GOT3 (cell line): Measurements from ENCODE around the gene MMP28.

Source experiments
- DNase-seq: peaks from one replicate; lab custom pipeline; 2025; ENCODE audit warnings: mixed read lengths; lab: John Stamatoyannopoulos, UW

The MMP28 gene, protein sequence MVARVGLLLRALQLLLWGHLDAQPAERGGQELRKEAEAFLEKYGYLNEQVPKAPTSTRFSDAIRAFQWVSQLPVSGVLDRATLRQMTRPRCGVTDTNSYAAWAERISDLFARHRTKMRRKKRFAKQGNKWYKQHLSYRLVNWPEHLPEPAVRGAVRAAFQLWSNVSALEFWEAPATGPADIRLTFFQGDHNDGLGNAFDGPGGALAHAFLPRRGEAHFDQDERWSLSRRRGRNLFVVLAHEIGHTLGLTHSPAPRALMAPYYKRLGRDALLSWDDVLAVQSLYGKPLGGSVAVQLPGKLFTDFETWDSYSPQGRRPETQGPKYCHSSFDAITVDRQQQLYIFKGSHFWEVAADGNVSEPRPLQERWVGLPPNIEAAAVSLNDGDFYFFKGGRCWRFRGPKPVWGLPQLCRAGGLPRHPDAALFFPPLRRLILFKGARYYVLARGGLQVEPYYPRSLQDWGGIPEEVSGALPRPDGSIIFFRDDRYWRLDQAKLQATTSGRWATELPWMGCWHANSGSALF

DNA sequence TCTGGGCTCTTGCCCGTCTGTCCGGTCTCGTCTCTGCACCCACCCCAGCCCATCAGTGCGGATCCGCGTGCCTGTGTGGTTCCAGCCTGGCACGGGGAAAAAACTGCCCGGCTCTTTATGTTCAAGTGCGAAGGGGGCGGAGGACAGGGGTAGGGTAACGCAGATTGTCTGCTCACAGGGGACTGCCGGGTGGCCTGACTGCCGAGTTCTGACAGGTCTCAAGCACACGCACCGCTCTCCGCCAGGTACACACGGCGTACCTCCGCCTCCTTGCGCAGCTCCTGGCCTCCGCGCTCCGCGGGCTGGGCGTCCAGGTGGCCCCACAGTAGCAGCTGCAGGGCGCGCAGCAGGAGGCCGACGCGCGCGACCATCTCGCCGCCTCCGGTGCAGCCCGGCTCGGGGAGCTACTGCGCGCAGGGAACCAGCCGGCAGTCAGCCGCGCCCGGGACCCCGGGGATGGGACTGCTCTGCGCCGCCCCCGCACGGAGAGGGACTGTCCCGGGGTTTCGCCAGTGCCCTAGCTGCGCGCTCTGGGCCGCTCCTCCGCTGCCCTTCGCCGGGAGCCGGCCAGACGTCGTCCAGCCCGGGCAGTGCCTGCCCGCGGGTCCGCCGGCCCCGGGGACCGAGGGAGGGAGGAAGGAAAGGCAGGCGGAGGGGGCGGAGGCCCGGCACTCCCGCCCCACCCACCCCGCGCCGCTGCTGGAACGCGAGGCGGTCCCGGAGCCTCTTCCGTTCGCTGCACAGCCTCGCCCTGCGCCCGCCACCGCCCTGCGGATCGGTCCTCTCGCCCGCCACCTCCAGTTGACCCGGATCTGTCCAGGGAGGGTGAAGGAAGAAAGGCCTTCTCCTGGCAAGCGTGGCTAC, at the start of gene MMP28:
MMP28 (minus strand) TSS at position 635 of the 864 bp plus-strand sequence; CDS start at position 371, 264 bp downstream.
- DNase-seq, result no peak

DNA sequence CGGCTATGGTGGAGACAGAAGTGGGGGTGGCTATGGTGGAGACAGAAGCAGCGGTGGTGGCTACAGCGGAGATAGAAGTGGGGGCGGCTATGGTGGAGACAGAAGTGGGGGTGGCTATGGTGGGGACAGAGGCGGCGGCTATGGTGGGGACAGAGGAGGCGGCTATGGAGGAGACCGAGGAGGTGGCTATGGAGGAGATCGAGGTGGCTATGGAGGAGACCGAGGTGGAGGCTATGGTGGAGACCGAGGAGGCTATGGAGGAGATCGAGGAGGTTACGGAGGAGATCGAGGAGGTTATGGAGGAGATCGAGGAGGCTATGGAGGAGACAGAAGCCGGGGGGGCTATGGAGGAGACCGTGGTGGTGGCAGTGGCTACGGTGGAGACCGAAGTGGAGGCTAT, 49.1 kb upstream of the MMP28 start:
- DNase-seq, result no peak

DNA sequence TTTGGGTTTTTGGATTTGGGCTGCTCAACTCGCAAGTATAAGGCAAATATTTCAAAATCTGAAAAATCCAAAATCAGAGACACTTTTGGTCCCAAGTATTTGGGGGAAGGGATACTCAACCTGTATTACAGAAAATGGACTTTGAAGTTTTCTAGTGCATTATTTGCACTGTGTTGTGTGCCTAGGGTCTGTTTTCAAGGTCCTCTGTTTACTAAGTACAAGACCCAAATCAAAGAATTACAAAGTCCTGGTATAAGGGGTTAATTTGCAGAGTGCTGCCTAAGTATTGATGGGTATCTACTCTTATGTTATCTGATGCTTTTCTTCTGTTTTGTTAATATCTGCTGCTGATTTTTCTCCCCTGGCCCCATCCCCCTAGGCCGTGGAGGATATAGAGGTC, 48.3 kb upstream of the MMP28 start:
- DNase-seq, result no peak

DNA sequence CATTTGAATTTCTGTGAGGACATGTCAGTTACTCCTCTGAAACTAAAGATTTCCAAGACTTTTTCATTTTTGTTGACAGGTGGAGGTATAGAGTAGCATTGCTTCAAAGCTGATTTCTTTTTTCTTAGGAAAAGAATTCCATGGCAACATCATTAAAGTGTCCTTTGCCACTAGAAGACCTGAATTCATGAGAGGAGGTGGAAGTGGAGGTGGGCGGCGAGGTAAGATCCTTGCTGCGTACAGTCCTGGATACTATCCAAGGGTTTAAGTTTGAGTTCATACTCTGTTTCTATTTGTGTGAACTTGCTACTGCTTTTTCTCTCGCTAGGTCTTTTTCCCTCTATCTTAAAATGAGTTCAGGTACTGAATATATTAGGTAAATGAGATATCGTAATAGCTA, 46.8 kb upstream of the MMP28 start:
- no peak for DNase-seq

DNA sequence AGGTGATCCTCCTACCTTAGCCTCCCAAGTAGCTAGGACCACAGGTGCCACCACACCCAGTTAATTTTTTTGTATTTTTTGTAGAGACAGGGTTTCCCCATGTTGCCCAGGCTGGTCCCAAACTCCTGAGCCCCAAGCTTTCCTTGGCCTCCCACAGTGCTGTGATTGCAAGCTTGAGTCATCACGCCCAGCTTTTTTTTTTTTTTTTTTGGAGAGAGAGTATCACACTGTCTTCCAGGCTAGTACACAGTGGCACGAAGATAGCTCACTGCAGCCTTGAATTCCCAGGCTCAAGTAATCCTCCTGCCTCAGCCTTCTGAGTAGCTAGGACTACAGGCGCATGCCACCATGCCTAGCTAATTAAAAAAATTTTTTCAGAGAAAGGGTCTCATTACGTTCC, 46.1 kb upstream of the MMP28 start:
- DNase-seq, result no peak

DNA sequence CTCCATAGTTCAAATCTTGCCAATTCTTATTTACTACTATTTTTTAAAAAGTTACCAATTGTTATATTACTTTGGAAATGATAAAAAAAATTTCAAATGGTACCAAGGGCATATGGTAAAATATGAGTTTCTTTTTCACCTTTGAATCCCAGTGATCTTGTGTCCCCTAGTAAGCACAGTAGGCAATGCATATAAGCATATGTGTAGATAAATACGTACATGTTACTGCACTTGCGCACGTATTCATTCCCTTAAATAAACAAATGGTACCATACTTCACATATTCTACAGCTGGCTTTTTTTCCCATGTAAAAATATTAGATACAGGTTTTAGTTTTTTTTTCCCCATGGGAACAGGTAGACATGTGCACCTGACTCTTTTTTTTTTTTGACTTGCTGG, 45.7 kb upstream of the MMP28 start:
- DNase-seq, result no peak

DNA sequence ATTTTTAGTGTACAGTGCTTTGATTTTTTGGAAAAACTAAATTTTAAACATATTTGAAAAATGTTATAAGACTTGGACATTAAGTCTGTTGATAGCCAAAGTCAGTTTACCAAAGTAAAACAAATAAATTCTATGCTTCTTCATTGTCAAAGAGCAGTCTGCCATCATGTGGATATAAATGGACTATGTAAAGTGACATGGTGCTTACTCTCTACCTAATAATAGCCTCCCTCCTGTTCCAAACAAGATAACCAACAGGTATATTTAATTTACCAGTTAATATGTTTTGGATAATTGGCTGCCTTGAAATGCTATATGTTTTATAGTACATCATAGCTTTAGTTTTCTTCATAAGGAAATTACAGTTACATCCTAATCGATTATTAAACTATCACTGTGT, 29.8 kb upstream of the MMP28 start:
- no peak for DNase-seq

DNA sequence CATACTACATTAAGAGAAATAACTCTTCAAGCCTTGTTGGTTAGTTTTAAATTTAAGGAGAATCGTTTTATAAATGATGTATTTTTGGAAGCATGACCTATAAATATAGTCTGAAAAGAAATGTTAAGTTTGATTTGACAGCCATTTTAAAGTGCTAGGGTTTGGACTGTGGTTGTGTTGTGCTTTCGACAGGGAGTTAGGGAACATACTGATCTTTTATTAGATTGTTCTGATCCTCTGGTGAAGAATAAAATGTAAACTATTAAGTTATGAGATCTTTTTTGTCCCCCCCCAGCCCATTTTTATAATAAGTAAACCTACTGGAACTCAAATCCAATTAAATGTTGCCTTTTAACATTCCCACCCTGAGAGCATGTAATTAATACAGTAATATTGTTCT, 25.9 kb upstream of the MMP28 start:
- no peak for DNase-seq

DNA sequence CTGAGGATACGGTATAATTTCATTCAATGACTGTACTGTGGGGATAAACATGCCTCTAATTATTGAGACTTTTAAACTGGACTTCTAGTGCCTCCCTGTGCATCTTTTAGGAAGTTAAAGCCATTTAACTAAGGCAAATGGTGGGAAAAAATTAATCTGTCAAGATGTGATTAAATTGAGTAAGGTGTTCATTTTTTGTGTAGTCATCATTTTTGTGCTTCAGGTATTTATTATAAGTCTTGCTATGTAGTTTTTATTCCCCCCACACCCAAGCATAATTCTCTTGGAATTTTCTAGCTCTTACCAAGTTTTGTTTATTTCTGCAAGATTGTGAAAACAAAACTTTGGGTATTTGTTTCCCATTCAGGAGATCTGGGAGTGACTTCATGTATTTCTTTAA, 24.0 kb upstream of the MMP28 start:
- no peak for DNase-seq

DNA sequence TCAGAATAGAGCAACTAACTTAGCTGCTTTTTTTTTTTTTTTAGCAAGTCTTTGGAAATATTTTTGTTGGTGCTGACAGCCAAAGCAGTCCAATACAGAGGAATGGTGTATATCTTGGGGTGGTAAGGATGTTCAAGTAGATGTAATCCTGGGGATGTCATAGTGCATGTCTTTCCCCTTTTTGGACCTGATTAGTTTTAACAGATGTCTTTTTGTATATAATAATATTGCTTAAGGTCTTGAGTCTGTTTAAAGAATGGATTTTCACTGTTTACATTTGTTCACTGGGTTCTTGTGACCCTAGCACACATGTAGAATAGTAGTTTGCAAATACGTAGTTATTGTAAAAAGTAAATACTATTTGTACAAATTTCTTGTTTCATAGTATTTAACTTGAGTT, 21.8 kb upstream of the MMP28 start:
- no peak for DNase-seq

DNA sequence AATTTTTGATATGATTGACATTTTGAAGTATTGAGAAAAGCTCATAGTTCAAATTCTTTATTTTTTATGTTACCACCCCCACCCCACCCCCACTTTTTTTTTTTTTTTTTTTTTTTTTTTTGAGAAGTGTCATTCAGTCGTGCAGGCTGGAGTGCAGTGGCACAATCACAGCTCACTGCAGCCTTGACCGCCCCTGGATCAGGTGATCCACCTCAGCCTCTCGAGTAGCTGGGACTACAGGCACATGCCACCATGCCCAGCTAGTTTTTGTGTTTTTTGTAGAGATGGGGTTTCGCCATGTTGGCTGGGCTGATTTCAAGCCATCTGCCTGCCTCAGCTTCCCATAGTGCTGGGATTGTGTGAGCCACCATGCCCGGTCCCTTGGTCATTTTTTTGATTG, 21.3 kb upstream of the MMP28 start:
- no peak for DNase-seq

DNA sequence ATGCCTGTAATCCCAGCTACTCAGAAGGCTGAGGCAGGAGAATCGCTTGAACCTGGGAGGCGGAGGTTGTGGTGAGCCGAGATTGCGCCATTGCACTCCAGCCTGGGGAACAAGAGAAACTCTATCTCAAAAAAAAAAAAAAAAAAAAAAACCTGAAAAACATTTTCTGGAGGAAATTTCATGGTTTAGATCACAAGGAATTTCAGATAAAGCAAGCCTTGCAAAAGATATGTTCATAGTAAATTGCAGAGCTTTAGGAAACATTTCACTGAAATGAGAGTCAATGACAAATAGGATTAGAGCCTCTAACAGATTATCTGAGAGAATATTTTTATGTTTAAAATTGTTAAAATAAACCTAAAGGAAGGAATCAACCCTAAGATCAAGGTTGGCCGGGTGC, 17.0 kb upstream of the MMP28 start:
- no peak for DNase-seq

DNA sequence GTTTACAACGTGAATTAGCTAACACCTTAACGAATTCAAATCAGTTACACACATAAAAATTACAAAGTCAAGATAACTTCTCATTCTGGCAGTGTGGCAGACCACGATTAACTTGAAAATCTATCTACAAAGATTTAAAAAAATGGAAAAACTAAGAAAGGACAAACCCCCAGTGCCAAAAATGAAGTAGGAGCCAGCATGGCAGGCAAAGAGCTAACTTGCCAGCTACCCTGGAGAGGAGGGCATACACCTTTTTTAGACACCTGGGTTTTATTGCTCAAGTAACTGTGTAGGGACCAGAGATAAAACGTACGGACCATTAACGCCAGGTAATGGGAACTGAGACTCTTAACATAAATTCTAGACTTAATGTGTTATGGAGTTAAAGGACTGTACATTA, 16.3 kb upstream of the MMP28 start:
- DNase-seq, result no peak

DNA sequence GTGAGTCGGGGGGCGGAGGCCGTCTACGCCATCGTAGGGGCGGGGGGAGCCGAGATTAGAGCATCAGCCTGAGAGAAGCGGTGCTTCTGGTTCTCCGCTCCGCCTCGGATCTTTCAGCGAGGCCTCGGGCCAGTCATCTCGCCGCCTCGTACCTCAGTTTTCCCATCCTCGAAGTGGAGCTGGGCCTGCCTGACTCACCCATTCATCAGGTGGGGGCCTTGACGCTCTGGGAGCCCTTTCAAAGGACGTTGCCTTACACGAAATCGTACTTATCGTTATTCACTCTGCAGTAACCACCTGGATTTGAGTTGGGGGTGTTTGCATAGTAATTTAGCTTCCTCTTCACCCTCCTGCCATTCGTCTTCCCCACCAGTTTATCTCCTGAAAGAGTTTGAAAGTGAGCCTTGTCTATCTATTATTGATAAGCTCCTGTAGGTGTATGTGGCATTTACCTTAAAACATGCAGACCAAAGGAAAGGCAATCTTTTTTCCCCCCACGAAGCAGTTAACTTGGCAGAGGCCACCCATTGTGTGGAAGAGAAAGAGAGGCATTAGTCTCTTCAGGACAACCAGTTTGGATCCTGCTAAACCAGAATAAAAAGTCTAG, 14.5 kb upstream of the MMP28 start:
- no peak for DNase-seq

DNA sequence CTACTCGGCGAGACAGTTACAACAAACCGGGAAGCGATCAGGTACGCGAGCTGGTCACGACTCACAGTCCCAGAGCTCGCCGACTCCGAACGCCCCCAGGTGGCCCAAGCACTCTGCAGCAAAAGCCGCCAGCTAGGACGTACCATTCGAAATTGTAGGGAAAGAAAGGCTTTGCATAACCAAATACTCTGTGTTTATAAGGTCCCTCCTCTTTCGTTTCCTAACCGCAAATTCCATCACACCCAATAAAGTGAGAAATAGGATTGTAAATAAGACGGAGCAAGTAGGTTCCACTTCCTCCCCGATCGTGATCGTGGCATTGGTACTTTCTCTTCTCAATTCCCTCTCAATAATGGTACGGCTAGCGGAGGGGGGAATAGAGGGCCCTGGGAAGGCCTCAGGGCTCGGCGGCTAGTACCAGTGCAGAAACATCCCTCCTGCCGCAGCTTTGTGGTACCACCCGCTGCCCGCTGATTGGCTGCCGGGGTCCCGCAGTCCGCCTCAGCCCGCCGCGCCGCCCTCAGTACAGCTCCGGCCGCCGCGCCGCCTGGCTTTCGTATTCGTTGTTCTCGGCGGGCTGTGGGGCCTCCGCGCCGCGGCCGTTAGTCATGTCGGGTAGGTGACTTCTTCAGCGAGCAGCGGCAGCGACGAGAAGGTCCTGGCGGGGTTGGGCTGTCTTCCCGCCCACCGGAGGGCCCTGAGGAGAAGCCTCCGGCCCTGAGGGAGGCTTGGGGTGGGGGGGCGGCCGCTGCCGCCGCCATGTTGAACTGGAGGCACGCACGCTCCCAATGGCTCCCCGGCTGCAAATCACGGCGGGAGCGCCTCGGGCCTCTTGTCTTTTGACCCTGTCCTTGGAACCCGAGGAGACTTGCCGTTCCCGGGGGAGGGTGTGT, 13.8 kb upstream of the MMP28 start, which contains the start of gene TAF15:
TAF15 (plus strand) TSS at position 523 of the 893 bp plus-strand sequence; CDS start at position 609, 86 bp downstream.
- peak; percentile 89 for DNase-seq

DNA sequence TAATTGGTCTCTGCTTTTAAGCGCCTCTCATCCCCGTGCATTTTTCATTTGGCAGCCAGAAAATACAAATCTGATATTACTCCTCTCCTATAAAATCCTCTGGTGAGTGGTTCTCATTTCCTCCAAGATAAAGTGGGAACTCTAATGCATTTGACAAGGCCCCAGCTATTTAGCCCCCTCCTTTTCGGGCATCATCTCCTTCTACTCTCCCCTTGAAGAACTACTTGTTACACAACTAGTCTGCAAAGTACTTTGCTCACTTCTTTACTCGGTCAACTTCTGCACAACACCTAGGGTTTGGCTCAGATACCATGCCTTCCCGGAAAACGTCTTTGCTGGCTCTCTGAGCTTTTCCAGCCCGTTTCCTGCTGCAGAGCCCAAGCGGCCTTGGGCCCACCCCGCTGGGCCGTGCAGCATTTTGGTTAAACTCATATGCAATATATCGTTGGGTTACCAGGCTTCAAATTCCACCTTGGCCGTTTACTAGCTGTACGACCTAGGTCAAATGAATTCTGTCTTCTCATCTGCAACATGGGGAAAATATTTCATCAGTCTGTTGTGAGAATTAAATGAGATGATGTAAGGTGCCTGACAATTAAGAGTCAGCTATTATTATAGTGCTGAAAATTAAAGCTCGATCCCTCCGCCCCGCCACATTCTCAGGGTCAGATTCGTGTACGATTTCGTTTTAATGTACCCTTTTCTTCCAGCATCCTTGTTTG, 13.0 kb upstream of the MMP28 start:
- DNase-seq, result no peak

DNA sequence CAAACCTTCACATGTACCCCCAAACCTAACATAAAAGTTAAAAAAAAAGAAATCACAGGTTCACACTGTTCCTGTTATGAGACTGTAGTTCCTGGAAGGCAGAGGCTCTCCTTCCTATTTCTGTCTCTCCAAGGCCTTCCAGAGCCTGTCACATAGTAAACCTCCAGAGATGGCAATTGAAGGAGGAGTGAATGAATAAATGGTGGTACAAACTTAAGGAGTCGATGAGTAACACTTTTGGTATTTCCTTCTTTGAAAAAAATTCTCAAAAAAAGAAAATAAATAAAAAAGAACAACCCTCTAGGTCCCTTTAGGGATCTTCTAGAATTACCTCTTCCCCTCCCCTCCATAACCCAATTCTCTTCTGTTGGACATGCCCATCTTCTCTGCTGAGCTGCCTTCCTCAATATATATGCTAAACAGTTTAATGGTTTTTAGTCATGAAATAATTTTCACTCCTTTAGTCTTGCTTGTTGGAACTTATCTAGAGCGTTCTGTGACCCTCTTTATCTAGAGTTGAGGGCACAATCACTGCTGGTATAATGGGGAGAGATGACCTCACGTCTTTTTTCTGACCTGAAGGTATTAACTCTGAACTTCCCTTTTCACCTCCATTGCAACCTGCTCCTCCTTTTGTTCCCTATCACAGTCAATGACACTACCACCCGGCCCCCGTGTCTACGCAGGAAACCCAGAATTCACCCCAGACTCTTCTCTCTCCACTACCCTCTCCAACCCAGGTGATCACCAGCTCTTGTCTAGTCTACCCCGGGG, 12.1 kb upstream of the MMP28 start:
- no peak for DNase-seq

DNA sequence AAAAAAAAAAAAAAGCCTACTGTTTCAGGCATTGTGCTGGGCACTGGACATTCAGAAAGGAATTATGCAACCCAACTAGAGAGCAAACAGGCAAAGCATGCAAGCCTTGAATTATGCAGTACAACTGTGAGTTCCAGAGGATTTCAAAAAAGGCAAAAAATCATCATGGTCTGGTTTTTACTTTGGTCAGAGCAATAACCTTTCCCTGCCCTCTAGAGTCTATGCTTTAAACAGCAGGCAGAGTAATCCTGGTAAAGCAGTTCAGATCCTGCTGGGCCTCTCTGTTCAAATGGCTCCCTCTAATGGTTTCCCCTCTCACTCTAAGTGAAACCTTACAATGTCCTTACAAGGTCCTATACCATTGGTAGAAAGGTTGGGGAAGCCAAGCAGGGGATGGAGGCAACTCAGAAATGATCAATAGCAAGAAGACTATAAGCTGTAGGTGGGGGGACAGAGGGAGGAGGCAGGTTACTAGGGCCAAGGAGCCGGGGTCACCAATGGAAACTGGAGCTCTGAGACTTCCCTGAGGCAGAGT, 9.3 kb upstream of the MMP28 start:
- DNase-seq, result no peak

DNA sequence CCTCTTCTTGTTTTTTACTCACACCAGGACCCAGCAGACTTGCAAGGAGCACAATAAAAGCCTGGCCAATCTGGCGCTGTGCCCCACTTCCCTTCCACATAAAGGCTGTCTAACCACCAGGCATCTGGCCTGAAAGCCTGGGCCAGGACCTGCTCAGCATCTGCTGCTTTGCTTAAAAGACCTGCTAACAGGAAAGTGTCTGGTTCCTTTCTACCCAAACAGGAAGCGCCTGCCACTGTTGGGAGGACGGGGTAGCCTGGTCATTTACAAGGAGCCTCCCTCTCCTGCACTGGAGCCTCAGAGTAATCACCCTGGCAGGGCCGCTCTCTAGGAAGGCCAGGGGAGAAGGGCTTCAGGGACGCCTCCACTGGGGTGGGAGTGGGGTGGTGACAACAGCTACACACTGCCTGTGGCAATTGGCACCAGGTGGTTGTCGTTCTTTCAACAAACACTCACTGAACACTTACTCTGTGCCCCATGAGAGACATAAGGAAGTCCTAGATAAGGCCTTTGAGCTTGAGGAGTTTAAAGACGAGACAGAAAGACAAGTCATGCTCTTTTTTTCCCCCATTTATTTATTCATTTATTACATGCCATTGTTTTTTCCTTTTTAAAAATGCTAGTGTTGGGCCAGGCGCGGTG, 6.3 kb upstream of the MMP28 start:
- no peak for DNase-seq
